T-helper 9 cell (primary cell): ENCODE data around the gene PARP11.
"Not testable (repeated sequence)": the region's sequence is repeated elsewhere in the genome, so short reads cannot be mapped to it uniquely, and the experiment has no call there.

Experiments used
- DNase-seq: peaks from one replicate; pipeline ENCODE4 v3.0.0-alpha.2; 2020

The PARP11 gene

GRCh38 chr12:3882406-3882805 lies 9.2 kb upstream of the PARP11 start:
- no peak for DNase-seq

DNA sequence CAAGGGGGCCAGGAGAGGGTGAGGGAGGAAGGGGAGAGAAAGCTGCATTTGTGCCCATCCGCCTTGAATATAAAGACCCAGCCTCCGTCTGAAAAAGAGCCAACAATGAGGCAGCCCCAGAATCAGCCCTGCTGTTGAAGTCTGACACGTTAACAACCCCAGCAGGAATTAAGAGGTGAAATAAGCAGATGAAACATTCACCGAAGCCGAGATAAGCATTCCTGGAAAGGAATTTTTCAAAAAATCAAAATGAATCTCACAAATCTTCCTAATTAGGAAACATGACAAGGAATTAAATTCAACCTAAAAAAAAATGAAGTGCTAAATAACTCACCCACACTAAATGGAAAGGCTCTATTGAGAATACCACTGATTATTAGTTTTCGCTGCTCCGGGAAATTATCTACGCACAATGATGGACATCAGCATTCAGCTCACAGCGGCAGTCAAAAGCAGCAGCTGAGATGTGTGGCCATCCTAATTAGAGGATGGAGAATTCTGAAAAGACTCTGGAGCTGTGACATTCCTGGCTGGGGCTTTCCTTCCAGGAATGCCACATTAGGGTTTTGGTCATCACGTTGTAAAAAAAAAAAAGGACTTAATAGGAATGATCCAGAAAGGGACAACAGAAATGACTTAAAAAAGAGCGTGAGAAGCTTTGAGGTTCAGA lies 8.2 kb upstream of the PARP11 start:
- no peak for DNase-seq

DNA sequence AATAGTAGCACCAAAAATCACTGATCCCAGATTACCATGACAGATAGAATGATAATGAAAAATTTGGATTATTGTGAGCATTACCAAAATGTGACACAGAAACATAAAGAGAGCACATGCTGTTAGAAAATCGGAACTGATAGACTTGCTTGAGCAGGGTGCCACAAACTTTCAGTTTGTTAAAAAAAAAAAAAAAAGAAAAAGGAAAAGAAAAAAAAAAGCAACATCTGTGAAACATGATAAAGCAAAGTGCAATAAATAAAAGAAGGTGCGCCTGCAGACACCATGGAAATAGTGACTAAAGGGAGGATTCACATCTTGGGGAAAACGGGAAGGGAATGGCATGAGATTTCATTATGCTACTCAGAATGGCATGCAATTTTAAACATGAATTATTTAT lies 6.6 kb upstream of the PARP11 start:
- no peak for DNase-seq

- no peak for DNase-seq
Measured at GRCh38 chr12:3871356-3871755, 1.8 kb downstream of the PARP11 start.

GRCh38 chr12:3869865-3870264 lies 3.3 kb downstream of the PARP11 start:
- DNase-seq: no peak

DNA sequence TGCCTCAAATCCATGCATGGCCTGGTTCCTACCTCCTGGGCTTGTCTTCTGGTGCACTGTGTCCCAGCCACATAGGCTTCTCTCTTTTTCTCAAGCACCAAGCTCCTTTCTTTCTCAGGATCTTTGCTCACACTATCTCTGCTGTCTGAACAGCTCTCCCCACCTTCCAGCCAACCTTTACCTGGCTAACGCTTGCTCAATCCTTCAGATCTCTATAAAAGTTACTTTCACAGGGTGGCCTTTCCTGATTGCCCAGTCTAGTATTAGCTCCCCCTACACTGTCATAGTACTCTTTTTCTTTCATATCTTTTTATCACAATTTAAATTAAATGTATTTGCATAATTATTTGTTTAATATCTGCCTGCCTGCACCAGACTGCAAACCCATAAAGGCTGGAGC lies 3.8 kb downstream of the PARP11 start:
- no peak for DNase-seq

GRCh38 chr12:3863756-3864155 lies 9.4 kb downstream of the PARP11 start:
- DNase-seq: no peak

- DNase-seq: no peak
Measured at GRCh38 chr12:3842517-3842916, 30.7 kb downstream of the PARP11 start.

- DNase-seq: no peak
Measured at GRCh38 chr12:3841783-3842182, 31.4 kb downstream of the PARP11 start.

GRCh38 chr12:3840833-3841232 lies 32.4 kb downstream of the PARP11 start:
- not testable (repeated sequence) for DNase-seq

DNA sequence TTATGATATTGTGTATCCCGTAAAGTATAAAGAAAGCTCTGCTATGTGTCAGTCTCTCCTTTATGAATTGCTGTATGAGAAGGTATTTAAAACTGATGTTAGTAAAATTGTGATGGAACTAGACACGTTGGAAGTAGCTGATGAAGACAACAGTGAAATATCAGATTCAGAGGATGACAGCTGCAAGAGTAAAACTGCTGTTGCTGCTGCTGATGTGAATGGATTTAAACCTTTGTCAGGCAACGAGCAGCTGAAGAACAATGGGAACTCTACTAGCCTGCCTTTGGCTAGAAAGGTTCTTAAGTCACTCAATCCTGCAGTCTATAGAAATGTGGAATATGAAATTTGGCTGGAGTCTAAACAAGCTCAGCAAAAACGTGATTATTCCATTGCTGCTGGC lies 33.5 kb downstream of the PARP11 start:
- not testable (repeated sequence) for DNase-seq

GRCh38 chr12:3838701-3839548 lies 34.3 kb downstream of the PARP11 start:
- DNase-seq: not testable (repeated sequence)

- no peak for DNase-seq
Measured at GRCh38 chr12:3838076-3838475, 35.1 kb downstream of the PARP11 start.

DNA sequence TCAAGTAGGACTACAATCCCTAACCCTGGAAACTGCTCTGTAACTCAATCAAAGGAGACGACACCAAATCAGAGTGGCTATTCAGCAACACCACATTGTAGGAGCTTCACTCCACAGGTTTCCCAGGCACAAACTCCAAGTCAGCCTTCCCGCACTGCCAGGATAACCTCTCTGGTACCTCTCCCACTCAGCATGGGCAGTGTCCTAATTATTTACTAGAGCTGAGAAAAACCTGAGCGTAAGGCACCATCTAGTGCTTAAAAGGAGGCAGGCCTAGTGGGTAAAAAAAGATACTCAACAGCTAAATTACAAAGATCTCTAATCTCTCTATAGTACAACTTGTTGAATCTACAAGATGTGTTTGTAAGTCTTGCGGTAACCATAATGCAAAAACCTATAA lies 36.1 kb downstream of the PARP11 start:
- DNase-seq: no peak

GRCh38 chr12:3836641-3837040 lies 36.6 kb downstream of the PARP11 start:
- no peak for DNase-seq

DNA sequence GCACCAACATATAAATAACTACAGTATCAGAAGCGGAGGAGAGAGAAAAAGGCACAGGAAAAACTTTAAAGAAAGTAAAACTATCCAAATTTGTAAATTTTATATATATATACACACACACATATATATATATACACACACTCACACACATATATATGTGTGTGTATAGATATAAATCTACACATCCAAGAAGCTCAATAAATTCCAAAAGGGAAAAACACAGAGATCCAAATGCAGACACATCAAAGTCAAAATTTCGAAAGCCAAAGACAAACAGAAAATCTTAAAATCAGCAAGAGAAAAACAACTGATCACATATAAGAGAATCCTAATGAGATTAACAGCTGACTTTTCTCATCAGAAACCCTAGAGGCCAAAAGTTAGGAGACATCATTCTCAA lies 37.3 kb downstream of the PARP11 start:
- DNase-seq: no peak

DNA sequence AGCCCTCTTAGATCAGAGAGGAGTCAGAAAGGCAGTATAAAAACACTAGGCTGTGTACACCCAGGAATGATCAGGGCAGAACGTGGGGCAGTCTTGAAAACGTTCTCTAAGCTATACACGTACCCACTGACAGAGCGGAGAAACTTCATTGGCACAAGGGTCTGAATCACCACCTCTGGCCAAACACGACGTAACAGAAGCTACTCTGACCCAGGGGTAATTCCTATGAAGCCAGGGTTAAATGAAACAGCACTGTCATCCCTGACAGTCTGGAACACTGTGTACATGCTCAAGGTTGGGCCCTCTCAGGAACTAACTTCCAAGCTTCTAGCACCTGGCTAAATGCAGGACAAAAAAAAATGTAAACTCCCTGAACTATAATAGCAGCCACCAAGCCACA lies 38.4 kb downstream of the PARP11 start:
- DNase-seq: no peak

DNA sequence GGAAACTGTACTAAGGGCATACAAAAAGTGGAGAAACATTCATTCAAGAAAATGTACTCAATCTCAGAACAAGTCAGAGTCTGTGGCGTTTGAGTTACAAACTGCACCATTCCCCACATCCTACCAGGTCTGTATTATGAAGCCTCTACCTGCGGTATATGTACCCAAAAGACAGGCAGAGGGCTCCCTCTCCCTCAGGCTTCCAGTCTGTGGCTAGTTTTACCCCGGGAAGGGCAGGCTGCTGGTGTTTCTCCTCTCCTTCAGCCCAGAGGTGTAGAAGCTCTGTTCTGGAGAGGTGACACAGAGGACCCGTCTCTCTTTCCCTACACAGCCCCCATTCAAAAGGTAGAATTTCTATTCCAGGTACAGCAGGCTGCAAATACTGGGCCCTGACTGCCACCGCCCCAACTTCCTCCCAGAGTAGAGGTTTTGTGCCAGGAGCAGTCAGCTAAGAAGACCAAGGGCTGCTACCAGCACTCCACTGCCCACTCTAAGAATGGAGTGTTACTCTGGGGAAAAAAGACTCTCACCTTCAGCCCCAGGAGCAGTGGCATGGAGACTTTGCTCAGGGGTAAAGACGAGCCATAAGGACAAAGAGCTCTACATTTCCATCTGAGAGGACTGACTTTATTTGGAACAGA lies 39.4 kb downstream of the PARP11 start:
- DNase-seq: no peak

DNA sequence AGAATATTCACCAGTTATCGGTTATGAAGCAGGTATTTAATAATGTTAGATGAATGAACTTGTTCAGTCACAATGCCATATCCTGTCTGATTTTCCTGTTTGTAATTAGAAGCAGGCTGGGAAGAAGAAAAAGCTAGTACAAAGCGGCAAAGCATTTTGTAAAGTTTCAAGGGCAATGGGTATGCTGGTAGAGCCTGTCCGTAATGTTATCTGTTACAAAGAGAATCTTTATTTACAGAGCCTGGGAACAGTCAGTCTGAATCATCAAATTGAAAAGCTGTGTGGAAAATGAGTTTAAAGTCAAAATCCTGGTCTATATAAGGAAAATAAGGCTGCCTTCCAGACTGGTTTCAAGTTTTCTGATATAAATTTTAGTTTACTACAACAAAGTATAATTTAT lies 40.5 kb downstream of the PARP11 start:
- DNase-seq: no peak

GRCh38 chr12:3828888-3829287 lies 44.3 kb downstream of the PARP11 start:
- DNase-seq: no peak

DNA sequence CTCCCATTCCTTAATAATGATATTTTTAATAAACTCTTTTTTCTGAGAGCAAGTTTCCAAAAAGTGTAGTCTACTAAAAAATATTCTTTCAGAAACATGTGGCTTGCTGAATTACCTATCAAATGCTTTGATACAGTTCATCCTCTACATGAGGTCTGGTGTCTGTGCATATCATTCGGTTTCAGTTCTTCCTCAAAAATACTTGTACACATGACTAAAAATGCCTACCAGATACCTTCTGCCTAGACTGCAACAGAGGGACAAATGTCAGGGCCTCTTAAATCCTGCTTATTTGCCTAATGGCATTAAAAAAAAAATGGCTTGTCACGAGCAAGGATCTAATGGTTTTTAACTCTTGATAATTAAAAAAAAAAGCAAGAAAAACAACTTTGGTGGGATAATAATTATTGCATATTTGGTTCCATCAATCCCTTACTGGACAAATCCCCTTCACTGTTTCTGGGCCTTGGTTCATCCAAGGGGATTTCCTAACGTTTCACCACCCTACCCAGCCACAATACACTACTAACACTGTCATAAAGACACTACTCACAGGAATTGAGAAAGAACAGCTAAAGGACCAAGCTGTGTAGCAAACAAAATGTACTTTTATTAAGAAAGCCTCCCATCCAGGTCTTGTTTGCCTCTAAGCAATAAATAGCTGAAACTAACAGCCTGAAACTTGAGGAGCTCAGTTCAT lies 45.7 kb downstream of the PARP11 start:
- no peak for DNase-seq

- DNase-seq: no peak
Measured at GRCh38 chr12:3821441-3821840, 51.8 kb downstream of the PARP11 start.

GRCh38 chr12:3820122-3820521 lies 53.1 kb downstream of the PARP11 start:
- no peak for DNase-seq
